Transverse colon (tissue), 4 donors: ENCODE results near the gene CENPC.

ENCODE experiments used
- CTCF ChIP-seq, 5 experiments: fragments of 200-600 bp in 3 of 5; fragments of 450-650 bp in 2 of 5; sonication (generic) in 3 of 5; IDR thresholded peaks; 1 replicate in 2 of 5; 2 replicates in 3 of 5; pipeline ENCODE4 v1.5.1; 2016 to 2017; ENCODE audit warnings: antibody characterized with exemption in 5 of 5, inconsistent platforms in 3 of 5, mild to moderate bottlenecking in 2 of 5, moderate library complexity in 1 of 5
- EP300 ChIP-seq: sonication (generic); formaldehyde crosslinking; IDR thresholded peaks from one replicate; pipeline ENCODE4 v1.6.1; 2017; ENCODE audit warnings: antibody characterized with exemption, low read depth
- POLR2A ChIP-seq: fragments of 450-650 bp; IDR thresholded peaks from one replicate; pipeline ENCODE4 v1.6.1; 2016; ENCODE audit warnings: antibody characterized with exemption, mild to moderate bottlenecking, moderate library complexity
- POLR2AphosphoS5 ChIP-seq, 3 donors: sonication (generic); formaldehyde crosslinking; IDR thresholded peaks; one replicate each; pipeline ENCODE4 v1.6.1; 2016; ENCODE audit warnings: antibody characterized with exemption in 3 of 3

GRCh38 chr4:67520141-67520540 is 25.2 kb downstream of the CENPC start:
- TF ChIP-seq CTCF (IDR thresholded peaks at IDR 0.05): no peak
- TF ChIP-seq POLR2AphosphoS5 (IDR thresholded peaks at IDR 0.05): no peak
- no peak for TF ChIP-seq EP300
- TF ChIP-seq POLR2A: no peak
